ENCODE results near the gene PRAF2.

DNA sequence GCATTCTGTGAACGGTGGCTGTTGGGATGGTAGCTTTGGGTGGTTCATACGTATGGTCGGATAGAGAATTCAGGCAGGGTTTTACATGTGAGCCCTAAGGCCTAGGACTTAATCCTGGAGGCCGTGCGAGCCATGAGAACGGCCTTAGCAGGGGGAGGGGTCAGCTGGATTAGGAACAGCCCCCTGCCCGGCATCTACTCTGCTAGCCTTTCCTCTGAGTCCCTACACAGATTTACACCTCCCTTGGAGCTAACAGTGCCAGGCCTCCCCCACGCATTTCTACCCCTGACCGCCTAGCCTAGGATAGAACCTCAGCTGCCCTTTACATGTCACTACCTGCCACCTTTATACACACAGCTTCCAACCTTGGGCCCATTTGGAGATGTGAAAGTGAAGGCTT lies 7.1 kb downstream of the PRAF2 start:
- TF ChIP-seq CTCF (IDR thresholded peaks at IDR 0.05): no peak
- TF ChIP-seq POLR2A (IDR thresholded peaks at IDR 0.05): no peak
